Dedifferentiated amniotic fluid mesenchymal stem cell (primary cell): ENCODE results near the gene BRD9.

Source experiments
- DNase-seq: peaks from one replicate; pipeline ENCODE4 v3.0.0-alpha.2; 2016; ENCODE audit errors: extremely low spot score

BRD9 gene

GRCh38 chr5:878125-878524 lies 14.5 kb downstream of the BRD9 start:
- DNase-seq, result no peak

GRCh38 chr5:876398-877365 lies 15.9 kb downstream of the BRD9 start:
- no peak for DNase-seq

DNA sequence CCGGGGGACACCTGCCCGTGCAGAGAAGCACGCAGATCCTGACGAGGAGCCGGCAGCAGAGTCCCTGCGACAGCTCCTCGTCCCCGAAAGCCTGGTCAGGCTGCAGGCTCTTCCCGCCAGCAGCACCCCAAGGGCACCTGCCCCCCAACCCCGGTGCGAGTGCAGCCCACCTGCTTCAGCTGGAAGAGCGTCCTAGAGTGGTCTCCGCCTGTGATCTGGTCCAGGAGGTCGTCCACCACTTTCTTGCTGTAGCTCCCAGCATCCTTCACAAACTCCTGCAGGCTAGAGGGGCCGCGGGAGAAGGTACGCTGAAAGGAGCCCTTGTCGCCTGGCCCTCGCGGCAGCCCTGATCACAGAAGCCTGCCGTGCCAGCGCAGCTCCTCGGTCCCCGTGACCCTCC lies 16.7 kb downstream of the BRD9 start:
- DNase-seq, result no peak

DNA sequence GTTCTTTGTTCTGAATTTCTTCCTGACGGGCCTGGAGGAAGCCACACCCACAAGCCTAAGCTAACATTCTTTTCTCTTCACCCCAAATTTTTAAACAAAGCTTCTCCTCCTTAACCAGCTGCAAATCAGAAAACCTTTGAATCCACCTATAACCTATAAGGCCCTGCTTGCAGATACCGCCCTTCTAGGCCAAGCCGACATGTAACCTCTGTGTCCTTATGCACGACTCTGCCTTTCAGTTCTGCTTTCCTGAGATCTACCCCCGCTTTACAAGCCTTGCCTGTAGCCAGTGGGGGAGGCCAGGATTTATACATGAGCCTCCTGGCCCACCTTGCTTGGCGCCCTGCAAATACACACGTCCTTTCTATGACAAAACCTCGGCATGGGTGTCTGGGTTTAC lies 19.3 kb downstream of the BRD9 start:
- no peak for DNase-seq

DNA sequence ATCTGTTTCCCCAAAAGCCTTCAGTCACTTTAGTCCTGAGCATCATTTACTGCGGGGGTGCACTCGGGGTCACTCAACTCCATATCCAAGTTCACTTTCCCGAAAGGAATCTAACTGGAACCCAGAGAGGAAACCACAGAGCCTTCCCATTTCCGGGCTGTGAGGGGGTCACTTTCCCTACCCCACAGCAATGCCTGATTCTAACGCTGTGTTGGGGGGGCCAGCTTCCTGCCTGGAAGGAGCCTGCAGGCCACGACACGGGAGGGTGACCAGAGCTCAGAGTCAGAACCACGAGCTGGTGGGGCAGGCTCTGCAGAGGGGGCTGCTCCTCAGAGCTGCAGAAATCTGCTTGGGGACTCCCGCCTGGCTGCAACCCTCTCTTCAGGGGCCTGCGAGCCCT lies 20.3 kb downstream of the BRD9 start:
- DNase-seq, result no peak

DNA sequence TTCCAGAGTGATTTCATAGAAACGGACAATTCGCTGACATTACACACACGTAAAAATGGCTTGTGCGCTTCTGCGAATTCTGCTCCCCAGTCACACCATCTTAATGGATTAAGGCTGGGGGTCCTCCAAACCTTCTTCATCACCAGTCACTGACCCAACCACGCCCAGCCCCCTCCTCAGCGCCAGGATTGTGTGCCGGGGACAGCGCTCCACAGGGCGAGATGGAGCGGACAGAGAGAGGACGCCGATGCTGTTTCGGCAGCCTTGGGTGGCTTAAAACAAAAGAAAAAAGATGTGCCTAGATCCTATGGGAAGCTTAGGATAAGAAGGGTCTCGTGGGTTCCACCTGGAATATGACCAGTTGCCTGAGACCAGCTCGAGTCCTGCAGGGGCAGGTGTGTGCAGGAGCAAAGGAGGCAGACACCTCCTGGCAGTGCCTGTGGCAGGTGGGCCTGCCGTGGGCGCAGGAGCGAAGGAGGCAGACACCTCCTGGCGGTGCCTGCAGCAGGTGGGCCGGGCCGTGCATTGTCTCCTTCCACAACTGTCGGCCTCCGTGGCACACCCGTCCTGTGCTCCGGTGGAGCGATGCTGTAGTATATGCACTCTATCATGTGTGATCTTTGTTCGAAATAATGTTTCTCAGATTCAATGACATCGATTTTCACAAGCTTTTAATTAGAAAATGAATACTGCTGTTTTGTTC lies 20.9 kb downstream of the BRD9 start:
- DNase-seq, result no peak

DNA sequence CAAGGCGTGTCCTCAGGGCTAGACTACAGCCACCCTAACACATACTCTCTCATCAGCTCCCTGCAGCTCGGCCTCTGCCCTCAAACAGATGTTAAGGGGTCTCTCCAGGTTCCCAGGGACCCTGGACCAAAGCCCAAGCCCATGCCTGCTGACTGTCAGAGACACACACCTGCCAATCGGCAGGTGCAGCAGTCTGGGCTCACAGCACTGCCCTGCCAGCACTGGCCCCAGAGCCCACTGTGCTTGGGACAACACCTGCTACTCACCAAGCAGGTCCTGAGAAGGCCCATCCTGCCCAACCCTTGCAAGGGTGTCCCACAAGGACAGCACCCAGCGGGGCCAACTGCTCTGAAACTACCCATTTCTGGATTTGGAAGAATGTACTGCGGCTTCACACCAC lies 21.6 kb downstream of the BRD9 start:
- no peak for DNase-seq

DNA sequence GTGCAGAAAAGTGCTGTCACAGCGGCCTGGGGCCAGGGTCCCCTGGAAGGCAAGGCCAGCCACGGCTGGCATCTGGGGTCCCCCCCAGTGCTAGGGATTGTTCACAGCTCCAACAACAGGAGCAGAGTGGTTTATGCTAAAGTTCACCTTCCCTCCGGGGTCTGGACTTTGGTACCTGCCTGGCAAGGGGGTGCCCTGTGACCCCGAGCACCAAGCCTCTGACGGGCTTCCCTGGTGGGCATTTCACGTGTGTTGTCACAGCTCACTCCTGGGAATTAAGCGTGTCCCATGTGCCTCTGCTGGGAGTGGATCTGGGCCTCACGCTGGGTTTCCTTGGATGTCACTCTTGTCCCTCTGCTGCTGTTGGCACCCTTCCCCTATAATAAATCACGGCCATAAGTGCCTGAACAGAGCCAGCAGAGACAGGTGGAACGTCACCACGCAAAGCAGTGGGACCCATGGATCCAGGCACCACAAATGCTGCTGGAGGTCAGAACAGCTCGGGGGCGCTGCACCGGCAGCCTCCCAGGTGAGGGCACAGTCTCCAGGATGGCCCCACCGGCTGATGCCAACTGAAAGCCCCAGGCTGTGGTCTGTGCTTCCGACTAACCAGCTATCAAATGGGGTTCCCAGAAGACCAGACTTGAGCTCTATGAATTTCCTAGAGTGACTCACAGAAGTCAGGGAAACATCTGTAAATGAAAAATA lies 24.0 kb downstream of the BRD9 start:
- no peak for DNase-seq

GRCh38 chr5:867300-867870 lies 25.2 kb downstream of the BRD9 start:
- no peak for DNase-seq

DNA sequence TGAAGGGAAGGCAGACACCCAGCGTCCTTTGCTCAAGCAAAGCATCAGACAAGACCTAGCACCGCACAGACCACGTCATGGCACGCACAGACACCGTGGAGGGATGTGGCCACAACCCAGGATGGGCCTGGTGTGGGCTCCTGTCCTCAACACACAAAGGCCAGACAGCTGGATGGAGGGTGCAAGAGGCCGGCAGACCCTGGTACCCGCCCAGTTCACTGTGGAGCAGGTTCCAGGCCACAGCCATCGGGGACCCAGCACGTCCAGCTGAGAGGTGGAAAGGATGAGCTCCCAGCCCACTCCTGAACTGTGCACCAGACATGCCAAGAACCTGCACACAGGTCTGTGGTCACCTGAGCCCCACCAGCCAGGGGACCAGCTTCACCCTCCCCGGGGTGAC lies 26.8 kb downstream of the BRD9 start:
- no peak for DNase-seq

GRCh38 chr5:865168-865521 lies 27.5 kb downstream of the BRD9 start:
- DNase-seq, result no peak

- DNase-seq, result no peak
These were observed 28.0 kb downstream of the BRD9 start for GRCh38 chr5:864492-865167.

DNA sequence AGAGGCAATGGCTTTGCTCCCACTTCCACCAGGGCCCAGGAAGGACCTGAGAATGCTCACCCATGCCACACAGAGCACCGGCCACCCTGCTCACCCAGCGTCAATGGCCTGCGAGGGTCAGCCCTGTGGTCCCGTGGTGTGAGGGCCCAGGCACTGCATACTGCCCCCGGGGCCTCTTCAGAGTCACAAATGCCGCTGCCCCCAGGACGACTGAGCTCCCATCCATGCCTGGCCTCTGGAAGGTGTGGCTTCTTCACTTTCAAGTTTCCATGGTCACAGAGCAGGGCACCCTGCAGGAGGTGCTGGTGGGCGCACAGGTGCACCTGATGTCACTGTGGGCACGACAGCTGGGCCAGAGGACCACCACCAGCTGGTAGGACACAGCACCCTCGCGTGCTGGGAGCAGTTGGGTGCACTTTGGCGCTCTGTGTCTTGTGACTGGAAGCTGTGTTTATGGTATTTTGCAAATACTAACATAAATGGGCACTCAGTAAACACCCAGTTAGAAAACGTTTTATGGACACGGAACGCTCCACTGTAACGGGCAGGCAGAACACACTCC lies 29.3 kb downstream of the BRD9 start:
- DNase-seq, result no peak

GRCh38 chr5:862367-863243 lies 30.0 kb downstream of the BRD9 start:
- DNase-seq, result no peak

DNA sequence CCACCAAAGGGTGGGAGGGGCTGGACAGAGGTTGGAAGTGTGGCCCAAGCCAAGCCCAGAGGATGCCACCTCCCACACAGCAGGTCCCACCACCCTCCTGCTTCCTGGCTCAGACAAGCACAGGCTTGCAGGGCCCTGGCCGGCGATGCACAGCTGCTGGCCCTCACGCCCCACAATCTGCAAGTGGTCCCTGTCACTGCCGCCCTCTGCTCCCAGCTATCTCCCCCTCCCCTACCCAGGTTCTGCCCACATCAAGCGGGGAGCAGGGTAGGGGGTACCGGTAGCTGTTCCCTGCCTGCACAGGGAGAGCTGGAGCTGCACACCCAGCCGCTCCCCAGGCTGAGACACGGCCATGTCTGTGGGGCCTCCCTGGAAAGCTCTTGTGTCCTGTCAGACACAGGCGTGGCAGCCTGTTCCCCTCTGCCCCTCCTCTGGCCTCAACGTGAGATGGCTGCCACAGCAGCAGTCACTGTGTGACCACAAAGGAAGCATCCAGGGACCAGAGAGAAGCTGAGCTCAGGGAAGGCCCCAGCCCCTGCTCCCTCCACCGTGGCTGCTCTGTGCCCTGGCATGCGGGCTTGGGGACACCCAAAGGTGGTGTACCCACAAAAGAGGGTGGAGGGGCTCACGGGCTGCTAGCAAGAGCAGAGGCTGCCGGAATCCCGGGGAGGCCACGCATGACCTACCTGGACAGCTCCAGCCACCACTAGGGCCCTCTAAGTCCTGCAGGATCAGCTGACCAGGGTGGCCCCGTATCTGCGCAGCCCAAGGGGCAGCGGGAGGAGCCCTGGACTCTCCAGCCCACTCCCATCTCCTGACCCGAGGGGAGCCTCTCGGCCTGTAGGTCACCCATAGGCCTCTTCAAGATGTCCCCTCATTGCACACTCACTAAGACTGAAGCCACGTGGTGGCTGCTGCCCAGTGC lies 30.9 kb downstream of the BRD9 start:
- DNase-seq, result no peak

- no peak for DNase-seq
These were observed 32.0 kb downstream of the BRD9 start for GRCh38 chr5:860506-861150.

GRCh38 chr5:859798-860296 lies 32.8 kb downstream of the BRD9 start:
- no peak for DNase-seq

DNA sequence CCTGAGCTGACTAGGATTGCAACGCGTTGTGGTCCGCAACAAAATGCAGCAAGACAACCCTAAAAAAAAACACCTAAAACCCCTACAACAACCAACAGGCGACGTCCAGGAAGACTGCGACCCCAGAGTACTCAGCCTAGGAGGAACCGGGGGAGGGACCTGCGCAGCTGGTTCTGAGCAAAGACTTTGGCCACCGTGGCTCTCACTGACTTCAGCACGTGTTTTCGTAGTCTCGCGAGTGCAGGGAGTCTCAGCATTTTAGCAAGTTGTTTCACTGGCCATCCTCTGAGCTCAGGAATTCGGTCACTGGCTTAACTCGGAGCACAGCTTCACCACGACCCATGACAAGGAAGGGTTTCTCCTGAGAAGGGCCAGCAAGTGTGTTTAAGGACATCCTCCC lies 33.2 kb downstream of the BRD9 start:
- DNase-seq, result no peak

- no peak for DNase-seq
These were observed 33.9 kb downstream of the BRD9 start for GRCh38 chr5:858726-859125.
